Epithelial cell of proximal tubule (primary cell): ENCODE data around the gene LDAF1. TPM values are rescaled to one million over a fixed set of nuclear protein-coding genes. Genes with fewer than 3 reads are reported as not detected.
"Not testable (repeated sequence)": the region's sequence is repeated elsewhere in the genome, so short reads cannot be mapped to it uniquely, and the experiment has no call there.

Source experiments
- DNase-seq: peaks from one replicate; pipeline ENCODE4 v3.0.0-alpha.2; 2011; ENCODE audit warnings: low read depth
- H3K4me3 ChIP-seq: 2 replicates; pipeline ENCODE4 v1.5.1; 2011; ENCODE audit warnings: low read depth, mild to moderate bottlenecking, low read length
- CTCF ChIP-seq: conservative IDR thresholded peaks from 2 replicates; pipeline ENCODE4 v1.5.1; 2012; ENCODE audit warnings: low read depth, mild to moderate bottlenecking, low read length
- total RNA-seq: library from RNA; depleted of rRNA; stranded (reverse); fragments of >200 nt; gene quantifications from 2 replicates; pipeline ENCODE4 v1.2.3, GENCODE V29; 2015

LDAF1 gene
- total RNA-seq, 1 donor from 2014 or later = 55.3 TPM

- DNase-seq = no peak
- no peak overlapping the region for H3K4me3 ChIP-seq
- TF ChIP-seq CTCF = no peak
Measured at GRCh38 chr16:21186326-21186691, 27.8 kb downstream of the LDAF1 start.

GRCh38 chr16:21189311-21189710 is 30.8 kb downstream of the LDAF1 start:
- TF ChIP-seq CTCF = no peak
- H3K4me3 ChIP-seq = no peak overlapping the region
- no peak for DNase-seq

DNA sequence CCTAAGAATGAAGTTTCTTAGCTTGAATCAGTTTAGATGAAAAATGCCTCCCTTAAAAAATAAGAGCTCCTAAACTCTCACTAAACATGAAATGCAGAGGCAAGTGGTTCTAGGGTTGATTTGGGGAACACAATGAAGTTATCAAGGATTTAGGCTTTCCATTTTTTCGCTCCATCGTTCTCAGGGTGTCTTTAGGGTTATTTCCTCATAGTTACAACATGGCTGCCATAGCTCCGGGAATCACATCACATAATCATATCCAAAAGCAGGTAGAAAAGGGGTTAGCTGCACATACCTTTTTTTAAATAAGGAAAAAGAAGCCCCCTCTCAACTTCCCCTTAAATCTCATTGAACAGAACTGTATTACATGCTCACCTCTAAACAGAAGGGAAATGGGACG is 31.5 kb downstream of the LDAF1 start:
- TF ChIP-seq CTCF = no peak

DNA sequence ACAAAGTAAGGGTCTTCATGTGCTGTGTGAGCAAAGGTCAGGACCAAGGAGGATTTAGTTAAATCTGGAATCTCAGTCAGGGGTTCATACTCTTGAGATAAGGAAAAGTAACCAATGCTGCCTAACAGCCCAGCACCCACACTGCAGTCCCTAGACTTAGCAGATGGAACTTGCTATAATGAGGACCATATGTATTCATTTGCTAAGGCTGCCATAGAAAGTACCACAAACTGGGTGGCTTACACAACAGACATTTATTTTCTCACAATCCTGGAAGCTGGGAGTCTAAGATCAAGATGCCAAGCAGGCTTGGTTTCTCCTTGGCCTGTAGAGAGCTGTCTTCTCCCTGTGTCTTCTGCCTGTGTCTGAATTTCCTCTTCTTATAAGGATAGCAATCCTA is 32.1 kb downstream of the LDAF1 start:
- DNase-seq = no peak

More for the DNA sequence above, 31.5 kb downstream of the LDAF1 start:
- no peak for DNase-seq
- H3K4me3 ChIP-seq = no peak overlapping the region

DNA sequence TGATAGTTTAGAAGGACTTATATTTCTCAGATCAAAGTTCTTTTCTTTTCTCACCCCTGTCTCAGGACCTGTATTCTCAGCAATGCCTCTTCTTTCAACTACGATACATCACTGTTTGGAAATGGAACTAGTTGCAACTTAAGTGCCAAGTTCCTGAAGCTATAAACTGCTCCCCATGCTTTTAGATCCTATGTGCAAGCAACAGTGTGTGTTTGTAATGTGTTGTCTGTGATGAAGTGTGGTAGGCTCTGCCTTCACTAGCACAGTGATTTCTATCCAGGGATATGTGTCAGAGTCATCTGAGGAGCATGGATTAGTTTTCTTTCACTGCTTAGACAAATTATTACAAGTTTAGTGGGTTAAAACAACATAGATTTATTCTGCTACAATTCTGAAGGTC is 34.5 kb downstream of the LDAF1 start:
- no peak for DNase-seq
- no peak overlapping the region for H3K4me3 ChIP-seq
- TF ChIP-seq CTCF = no peak

More for the DNA sequence above, 32.1 kb downstream of the LDAF1 start:
- H3K4me3 ChIP-seq = no peak overlapping the region
- TF ChIP-seq CTCF = no peak

- TF ChIP-seq CTCF = no peak
- H3K4me3 ChIP-seq = no peak overlapping the region
- DNase-seq = peak; percentile 54
Measured at GRCh38 chr16:21194771-21195301, 36.4 kb downstream of the LDAF1 start.

DNA sequence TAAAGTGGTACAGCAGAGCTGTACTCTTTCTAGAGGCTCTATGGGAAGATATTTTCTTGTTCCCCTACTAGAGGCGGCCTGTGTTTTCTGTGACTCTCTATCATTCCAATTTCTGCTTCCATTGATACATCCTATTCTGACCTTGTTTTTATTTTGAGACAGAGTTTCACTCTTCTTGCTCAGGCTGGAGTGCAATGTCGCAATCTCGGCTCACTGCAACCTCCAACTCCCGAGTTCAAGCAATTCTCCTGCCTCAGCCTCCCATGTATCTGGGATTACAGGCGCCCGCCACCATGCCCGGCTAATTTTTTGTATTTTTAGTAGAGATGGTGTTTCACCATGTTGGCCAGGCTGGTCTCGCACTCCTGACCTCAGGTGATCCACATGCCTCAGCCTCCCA is 36.9 kb downstream of the LDAF1 start:
- H3K4me3 ChIP-seq, DNase-seq: not testable (repeated sequence)
